CD4-positive, alpha-beta T cell (primary cell): ENCODE data around the gene ATP7A. TPM values are rescaled to one million over a fixed set of nuclear protein-coding genes. Genes with fewer than 3 reads are reported as not detected.

Source experiments
- ATAC-seq: fragments of 200-7000 bp; cut with Tn5 transposase; one replicate; pipeline ENCODE4 v1.10.0; 2022; ENCODE audit warnings: mild to moderate bottlenecking; ENCODE audit not compliant: poor library complexity
- CTCF ChIA-PET: fragments of 350-600 bp; sonication (Branson Sonifier 250); formaldehyde crosslinking; loops from one replicate; lab custom pipeline; 2021; ENCODE audit warnings: antibody characterized with exemption, inconsistent platforms; lab: Charles Lee
- POLR2A ChIA-PET: fragments of 350-600 bp; sonication (Branson Sonifier 250); formaldehyde crosslinking; loops from one replicate; lab custom pipeline; 2021; ENCODE audit warnings: antibody characterized with exemption, inconsistent platforms; lab: Charles Lee
- DNase-seq, 14 experiments: peaks; one replicate each; pipeline ENCODE4 v3.0.0-alpha.2; 2013 to 2020; ENCODE audit warnings: mixed read lengths in 2 of 14
- H3K27ac ChIP-seq, 2 donors: one replicate each; pipeline versions ENCODE4 v1.5.1 to v1.7.0; 2013; ENCODE audit warnings: low read length in 2 of 2, low read depth in 1 of 2, mild to moderate bottlenecking in 1 of 2
- H3K27me3 ChIP-seq, 2 experiments: 1 replicate in 1 of 2; 2 replicates in 1 of 2; pipeline versions ENCODE4 v1.6.1 to v1.7.0; 2013; ENCODE audit warnings: low read length in 2 of 2, control low read depth in 1 of 2, mild to moderate bottlenecking in 1 of 2, moderate library complexity in 1 of 2; ENCODE audit not compliant: insufficient read depth in 2 of 2, control insufficient read depth in 1 of 2
- H3K36me3 ChIP-seq: one replicate; pipeline ENCODE4 v1.6.1; 2013; ENCODE audit warnings: low read length, control low read depth; ENCODE audit not compliant: insufficient read depth
- H3K4me1 ChIP-seq: one replicate; pipeline ENCODE4 v1.6.1; 2013; ENCODE audit warnings: low read length, control low read depth; ENCODE audit not compliant: insufficient read depth
- H3K4me3 ChIP-seq: one replicate; pipeline ENCODE4 v1.5.1; 2013; ENCODE audit warnings: mild to moderate bottlenecking, low read length, moderate library complexity
- H3K9me3 ChIP-seq, 2 experiments: 1 replicate in 1 of 2; 2 replicates in 1 of 2; pipeline versions ENCODE4 v1.6.1 to v1.7.0; 2013; ENCODE audit warnings: low read length in 2 of 2, mild to moderate bottlenecking in 2 of 2, control low read depth in 1 of 2, moderate library complexity in 1 of 2; ENCODE audit not compliant: control insufficient read depth in 1 of 2, insufficient read depth in 1 of 2
- H3K27ac Mint-ChIP-seq: one replicate; pipeline ENCODE4 v1.8.0; 2020; ENCODE audit warnings: mixed read lengths
- H3K27me3 Mint-ChIP-seq: one replicate; pipeline ENCODE4 v1.8.0; 2021; ENCODE audit warnings: mixed read lengths
- H3K36me3 Mint-ChIP-seq: one replicate; pipeline ENCODE4 v1.8.0; 2021; ENCODE audit warnings: low read depth, mixed read lengths
- H3K4me1 Mint-ChIP-seq: one replicate; pipeline ENCODE4 v1.8.0; 2021; ENCODE audit warnings: low read depth, mixed read lengths
- H3K4me3 Mint-ChIP-seq: one replicate; pipeline ENCODE4 v1.8.0; 2020; ENCODE audit warnings: mild to moderate bottlenecking, mixed read lengths
- H3K9me3 Mint-ChIP-seq: one replicate; pipeline ENCODE4 v1.8.0; 2020; ENCODE audit warnings: mixed read lengths
- intact Hi-C, 2 experiments: fragments of 100-400 bp; cut with DNase I in 1 of 2; cut with micrococcal nuclease in 1 of 2; formaldehyde crosslinking; loops; one replicate each; pipeline versions ENCODE4 v1.15.1 to v1.9.0; 2023 to 2025; cut with DNase I, micrococcal nuclease
- total RNA-seq, 174 experiments: library from RNA in 2 of 174; stranded (reverse) in 2 of 174; gene quantifications; one replicate each; pipeline ENCODE4 v1.2.3 and lab custom pipeline; 2021 to 2026
- TF ChIP-seq, protein P1 (sequence below): fragments of 200-600 bp; IDR thresholded peaks from one replicate; pipeline ENCODE4 v1.8.0; 2022; ENCODE audit warnings: antibody characterized with exemption, mild to moderate bottlenecking

Gene ATP7A
- total RNA-seq, 2 experiments from 2014 or later, result 12.1 to 12.8 TPM

DNA sequence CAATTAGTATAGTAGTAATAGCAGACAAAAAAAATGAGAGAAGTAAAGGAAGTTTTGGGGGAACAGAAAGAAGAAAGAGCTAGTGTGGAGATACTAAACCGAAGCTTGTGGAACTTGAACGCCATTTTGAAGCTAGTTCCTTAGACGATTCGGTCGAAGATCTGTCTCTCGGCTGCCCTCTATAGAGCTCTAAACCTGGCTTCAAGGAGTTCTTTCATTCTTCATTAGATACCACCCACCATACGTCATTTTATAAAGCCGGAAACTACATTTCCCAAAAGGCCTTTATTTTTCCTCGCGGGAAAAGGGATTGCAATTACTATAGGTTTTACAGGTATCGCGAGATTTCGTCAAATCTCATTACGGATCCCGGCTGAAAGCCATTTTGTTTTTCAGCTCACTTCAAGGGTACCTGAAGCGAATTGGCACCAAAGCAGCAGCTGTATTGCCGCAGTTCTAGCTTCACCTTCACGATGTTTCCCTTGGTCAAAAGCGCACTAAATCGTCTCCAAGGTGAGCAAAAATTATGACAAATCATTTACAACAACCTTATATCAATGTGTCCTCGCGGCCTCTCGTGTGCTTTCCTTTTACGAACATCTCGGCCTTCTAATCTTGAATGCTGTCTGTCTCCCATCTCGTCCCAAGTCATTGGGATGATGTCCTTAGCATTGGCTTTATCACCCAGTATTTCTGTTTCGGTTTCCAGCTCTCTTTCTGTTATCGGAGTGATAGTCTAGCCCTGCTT, 11.2 kb upstream of the ATP7A start, which contains the start of gene COX7B:
COX7B (plus strand) TSS at position 388 of the 748 bp plus-strand sequence; CDS start at position 474, 86 bp downstream.
- Histone ChIP-seq H3K27ac (peak within 1 kb of the TSS; percentile 80 to 82), H3K27me3 (no peaks in the 10 kb centered on the region), H3K4me1 (peaks cover 17% of the 10 kb centered on the region), H3K9me3 (no peaks in the 10 kb centered on the region), H3K4me3 (peak within 1 kb of the TSS; percentile 77), H3K36me3 (peaks cover 16% of the 10 kb centered on the region)
- no peaks in the 10 kb centered on the region for H3K27me3 Mint-ChIP-seq
- intact Hi-C loops, result loop anchor here (5.0 to 10.0 kb wide), 5 partner anchors 112 to 1474 kb away; partner anchors contain the start of genes ATRX (in 1 of the 2), MAGEE1 (in 1 of the 2), P2RY10 (in 1 of the 2) and PGK1 (in 1 of the 2)
- DNase-seq, result peak; percentile 18 to 95 (median 47)
- peak within 1 kb of the TSS; percentile 99 for H3K27ac Mint-ChIP-seq
- H3K4me3 Mint-ChIP-seq, result peak within 1 kb of the TSS; percentile 95
- ChIA-PET CTCF (interaction anchor here (1.1 to 3.5 kb wide), 4 partner anchors 11 to 205 kb away, joined by 3 to 30 read pairs (median 10); partner anchors contain the start of genes ATP7A and PGK1), POLR2A (interaction anchor here (0.6 to 3.0 kb wide), 19 partner anchors 11 to 1620 kb away, joined by 3 to 67 read pairs (median 4); partner anchors contain the start of genes ATP7A, ATRX and PGK1)
- TF ChIP-seq, protein P1, sequence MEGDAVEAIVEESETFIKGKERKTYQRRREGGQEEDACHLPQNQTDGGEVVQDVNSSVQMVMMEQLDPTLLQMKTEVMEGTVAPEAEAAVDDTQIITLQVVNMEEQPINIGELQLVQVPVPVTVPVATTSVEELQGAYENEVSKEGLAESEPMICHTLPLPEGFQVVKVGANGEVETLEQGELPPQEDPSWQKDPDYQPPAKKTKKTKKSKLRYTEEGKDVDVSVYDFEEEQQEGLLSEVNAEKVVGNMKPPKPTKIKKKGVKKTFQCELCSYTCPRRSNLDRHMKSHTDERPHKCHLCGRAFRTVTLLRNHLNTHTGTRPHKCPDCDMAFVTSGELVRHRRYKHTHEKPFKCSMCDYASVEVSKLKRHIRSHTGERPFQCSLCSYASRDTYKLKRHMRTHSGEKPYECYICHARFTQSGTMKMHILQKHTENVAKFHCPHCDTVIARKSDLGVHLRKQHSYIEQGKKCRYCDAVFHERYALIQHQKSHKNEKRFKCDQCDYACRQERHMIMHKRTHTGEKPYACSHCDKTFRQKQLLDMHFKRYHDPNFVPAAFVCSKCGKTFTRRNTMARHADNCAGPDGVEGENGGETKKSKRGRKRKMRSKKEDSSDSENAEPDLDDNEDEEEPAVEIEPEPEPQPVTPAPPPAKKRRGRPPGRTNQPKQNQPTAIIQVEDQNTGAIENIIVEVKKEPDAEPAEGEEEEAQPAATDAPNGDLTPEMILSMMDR, result peak; percentile 48
- H3K4me1 Mint-ChIP-seq, result peaks cover 37% of the 10 kb centered on the region
- peaks cover 44% of the 10 kb centered on the region for H3K36me3 Mint-ChIP-seq
- ATAC-seq, result peak; percentile 62
- H3K9me3 Mint-ChIP-seq, result no peaks in the 10 kb centered on the region

DNA sequence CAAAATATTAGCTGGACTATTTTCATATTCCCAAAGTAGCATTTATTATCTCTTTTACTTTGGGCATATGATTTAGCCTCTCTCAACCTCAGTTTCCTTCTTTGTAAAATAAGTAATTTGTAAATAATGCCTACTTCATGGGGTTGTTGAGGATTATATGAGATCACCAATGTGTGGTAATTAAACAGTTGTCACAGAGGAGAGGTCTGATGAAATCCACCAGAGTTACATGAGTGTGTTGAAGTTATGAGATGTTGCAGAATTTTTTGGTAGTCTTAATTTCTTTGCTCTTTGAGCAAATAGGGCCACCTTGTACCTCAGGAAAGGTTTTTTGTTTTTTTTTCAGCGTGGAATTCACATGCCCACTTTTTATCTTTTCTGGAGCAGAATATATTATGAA, 9.8 kb upstream of the ATP7A start:
- H3K9me3 Mint-ChIP-seq, result no peaks in the 10 kb centered on the region
- H3K27me3 Mint-ChIP-seq, result no peaks in the 10 kb centered on the region
- no peaks in the 10 kb centered on the region for H3K27me3 ChIP-seq
- H3K4me1 Mint-ChIP-seq, result peaks cover 28% of the 10 kb centered on the region
- peaks cover 24% of the 10 kb centered on the region for H3K36me3 ChIP-seq
- H3K4me3 ChIP-seq, result peak overlapping the region; percentile 77
- peak overlapping the region; percentile 95 for H3K4me3 Mint-ChIP-seq
- DNase-seq (no peak), ATAC-seq (no peak)
- H3K9me3 ChIP-seq, result no peaks in the 10 kb centered on the region
- ChIA-PET CTCF (interaction anchor here (3.4 to 3.5 kb wide), 2 partner anchors 9 to 124 kb away, joined by 17 to 30 read pairs; partner anchors contain the start of gene ATP7A), POLR2A (interaction anchor here (1.3 to 3.0 kb wide), 4 partner anchors 10 to 1207 kb away, joined by 5 to 67 read pairs (median 12); partner anchors contain the start of genes ATP7A and ATRX)
- H3K4me1 ChIP-seq, result peaks cover 17% of the 10 kb centered on the region
- TF ChIP-seq, protein P1, result no peak
- H3K36me3 Mint-ChIP-seq, result peaks cover 36% of the 10 kb centered on the region
- H3K27ac ChIP-seq, result peak overlapping the region; percentile 80 to 82
- peak overlapping the region; percentile 99 for H3K27ac Mint-ChIP-seq
- intact Hi-C loops, result loop anchor here in 1 of 2 experiments (5.0 to 10.0 kb wide), 2 partner anchors 207 to 424 kb away; partner anchors contain the start of gene CYSLTR1

DNA sequence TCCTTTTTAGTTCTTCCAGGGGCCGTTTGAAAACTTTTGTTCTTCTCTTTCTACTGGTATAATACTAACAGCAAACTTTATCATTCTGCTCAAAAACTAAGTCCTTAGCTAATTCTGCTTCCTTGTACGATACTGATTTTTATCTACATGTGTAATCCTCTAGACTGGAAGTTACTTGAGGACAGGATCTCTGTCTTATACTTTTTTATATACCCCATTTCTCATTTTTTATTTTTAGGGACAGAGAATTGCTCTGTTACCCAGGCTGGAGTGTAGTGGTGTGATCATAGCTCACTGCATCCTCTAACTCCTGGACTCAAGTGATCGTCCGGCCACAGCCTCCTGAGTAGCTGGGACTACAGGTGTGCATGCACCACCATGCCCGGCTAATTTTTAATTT, 9.0 kb upstream of the ATP7A start:
- ChIA-PET CTCF (interaction anchor here (3.4 to 3.5 kb wide), 2 partner anchors 9 to 123 kb away, joined by 17 to 30 read pairs; partner anchors contain the start of gene ATP7A), POLR2A (no interaction called here)
- TF ChIP-seq, protein P1, result no peak
- peaks cover 34% of the 10 kb centered on the region for H3K36me3 Mint-ChIP-seq
- Histone ChIP-seq H3K4me1 (peaks cover 17% of the 10 kb centered on the region), H3K27me3 (no peaks in the 10 kb centered on the region), H3K4me3 (no peak overlapping the region), H3K27ac (no peak overlapping the region), H3K9me3 (no peaks in the 10 kb centered on the region), H3K36me3 (peaks cover 24% of the 10 kb centered on the region)
- H3K27me3 Mint-ChIP-seq, result no peaks in the 10 kb centered on the region
- DNase-seq (no peak), ATAC-seq (no peak)
- H3K4me3 Mint-ChIP-seq, result peak overlapping the region; percentile 95
- peaks cover 26% of the 10 kb centered on the region for H3K4me1 Mint-ChIP-seq
- H3K27ac Mint-ChIP-seq, result peak overlapping the region; percentile 99
- H3K9me3 Mint-ChIP-seq, result no peaks in the 10 kb centered on the region
- intact Hi-C loops, result loop anchor here in 1 of 2 experiments (5.0 to 10.0 kb wide), 2 partner anchors 206 to 423 kb away; partner anchors contain the start of gene CYSLTR1
